Natural killer cell (primary cell): Measurements from ENCODE around the gene ATAD3B. TPM values are rescaled to one million over a fixed set of nuclear protein-coding genes. Genes with fewer than 3 reads are reported as not detected.

Source experiments
- ATAC-seq, 3 donors: fragments of 150-1000 bp in 2 of 3; fragments of 200-7000 bp in 1 of 3; cut with Tn5 transposase; 1 replicate in 1 of 3; 2 replicates in 2 of 3; pipeline ENCODE4 v1.10.0; 2021; ENCODE audit warnings: mild to moderate bottlenecking in 2 of 3, moderate library complexity in 2 of 3
- DNase-seq, 2 donors: peaks; one replicate each; pipeline versions ENCODE4 v3.0.0 to v3.0.0-alpha.2; 2013 to 2021; ENCODE audit warnings: mixed read lengths in 1 of 2
- H3K27ac ChIP-seq: one replicate; pipeline ENCODE4 v1.5.1; 2013; ENCODE audit warnings: mild to moderate bottlenecking, low read length
- H3K27me3 ChIP-seq: one replicate; pipeline ENCODE4 v1.6.1; 2013; ENCODE audit warnings: low read length; ENCODE audit not compliant: control insufficient read depth, insufficient read depth
- H3K36me3 ChIP-seq: one replicate; pipeline ENCODE4 v1.6.1; 2013; ENCODE audit warnings: low read length; ENCODE audit not compliant: control insufficient read depth, insufficient read depth
- H3K4me1 ChIP-seq: one replicate; pipeline ENCODE4 v1.6.1; 2013; ENCODE audit warnings: low read length; ENCODE audit not compliant: control insufficient read depth, insufficient read depth
- H3K4me3 ChIP-seq: one replicate; pipeline ENCODE4 v1.5.1; 2013; ENCODE audit warnings: low read length
- H3K9me3 ChIP-seq: one replicate; pipeline ENCODE4 v1.6.1; 2013; ENCODE audit warnings: low read length; ENCODE audit not compliant: control insufficient read depth, insufficient read depth
- H3K27ac Mint-ChIP-seq, 2 donors: one replicate each; pipeline ENCODE4 v1.8.0; 2022; ENCODE audit warnings: mild to moderate bottlenecking in 2 of 2, mixed read lengths in 2 of 2, moderate library complexity in 1 of 2
- H3K27me3 Mint-ChIP-seq, 2 donors: one replicate each; pipeline ENCODE4 v1.8.0; 2022; ENCODE audit warnings: low read depth in 2 of 2, mixed read lengths in 2 of 2
- H3K36me3 Mint-ChIP-seq: one replicate; pipeline ENCODE4 v1.8.0; 2022; ENCODE audit warnings: mixed read lengths
- H3K4me1 Mint-ChIP-seq, 2 donors: one replicate each; pipeline ENCODE4 v1.8.0; 2022; ENCODE audit warnings: mixed read lengths in 2 of 2
- H3K4me3 Mint-ChIP-seq: one replicate; pipeline ENCODE4 v1.8.0; 2022; ENCODE audit warnings: mild to moderate bottlenecking, moderate library complexity, mixed read lengths
- H3K9me3 Mint-ChIP-seq, 2 donors: one replicate each; pipeline ENCODE4 v1.8.0; 2022; ENCODE audit warnings: mixed read lengths in 2 of 2
- WGBS: methylation state at CpG from one replicate; pipeline ENCODE4 v1.1.7; 2013; ENCODE audit warnings: missing lambda C conversion rate; ENCODE audit not compliant: insufficient coverage; 5-methylcytosine and 5-hydroxymethylcytosine counted together
- intact Hi-C: fragments of 100-400 bp; cut with micrococcal nuclease; formaldehyde crosslinking; loops from one replicate; pipeline ENCODE4 v1.14.2; 2022
- total RNA-seq, 4 donors: library from RNA; stranded (reverse); fragments of 120-200 nt in 1 of 4; gene quantifications; one replicate each; pipeline versions ENCODE4 v1.2.3 to v1.2.4, GENCODE V29; 2013 to 2022
- TF ChIP-seq, protein P1 (sequence below): fragments of 200-600 bp; IDR thresholded peaks from one replicate; pipeline ENCODE4 v1.8.0; 2022; ENCODE audit warnings: antibody characterized with exemption

ATAD3B gene, protein sequence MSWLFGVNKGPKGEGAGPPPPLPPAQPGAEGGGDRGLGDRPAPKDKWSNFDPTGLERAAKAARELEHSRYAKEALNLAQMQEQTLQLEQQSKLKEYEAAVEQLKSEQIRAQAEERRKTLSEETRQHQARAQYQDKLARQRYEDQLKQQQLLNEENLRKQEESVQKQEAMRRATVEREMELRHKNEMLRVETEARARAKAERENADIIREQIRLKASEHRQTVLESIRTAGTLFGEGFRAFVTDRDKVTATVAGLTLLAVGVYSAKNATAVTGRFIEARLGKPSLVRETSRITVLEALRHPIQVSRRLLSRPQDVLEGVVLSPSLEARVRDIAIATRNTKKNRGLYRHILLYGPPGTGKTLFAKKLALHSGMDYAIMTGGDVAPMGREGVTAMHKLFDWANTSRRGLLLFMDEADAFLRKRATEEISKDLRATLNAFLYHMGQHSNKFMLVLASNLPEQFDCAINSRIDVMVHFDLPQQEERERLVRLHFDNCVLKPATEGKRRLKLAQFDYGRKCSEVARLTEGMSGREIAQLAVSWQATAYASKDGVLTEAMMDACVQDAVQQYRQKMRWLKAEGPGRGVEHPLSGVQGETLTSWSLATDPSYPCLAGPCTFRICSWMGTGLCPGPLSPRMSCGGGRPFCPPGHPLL
- total RNA-seq, result 10 to 100 TPM; 31.9 to 52.4 (median 42.9) TPM
- 27.1 TPM for total RNA-seq (2013)

DNA sequence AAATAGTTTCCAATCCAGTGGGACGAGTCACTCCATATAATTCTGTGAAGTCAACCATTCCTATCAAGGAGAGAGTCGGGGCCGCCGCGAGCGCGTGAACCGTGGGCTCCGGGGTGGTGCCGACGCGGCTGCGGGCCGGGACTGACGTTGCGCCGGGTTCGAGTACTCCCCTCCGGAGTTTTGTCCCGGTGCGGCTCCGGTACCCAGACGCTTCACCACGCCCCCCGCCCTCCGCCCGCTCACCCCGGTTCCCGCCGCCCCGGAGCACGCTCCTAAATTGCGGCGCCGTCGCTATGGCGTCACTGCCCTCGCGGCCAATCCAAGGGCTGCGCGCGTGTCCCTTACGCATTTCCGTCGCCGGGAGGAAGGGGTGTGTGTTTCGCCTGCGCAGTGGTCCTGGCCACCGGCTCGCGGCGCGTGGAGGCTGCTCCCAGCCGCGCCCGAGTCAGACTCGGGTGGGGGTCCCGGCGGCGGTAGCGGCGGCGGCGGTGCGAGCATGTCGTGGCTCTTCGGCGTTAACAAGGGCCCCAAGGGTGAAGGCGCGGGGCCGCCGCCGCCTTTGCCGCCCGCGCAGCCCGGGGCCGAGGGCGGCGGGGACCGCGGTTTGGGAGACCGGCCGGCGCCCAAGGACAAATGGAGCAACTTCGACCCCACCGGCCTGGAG lies at the start of gene ATAD3B:
Gene ATAD3B (plus strand): TSS at position 377 of the 664 bp plus-strand sequence. CDS start 120 bp downstream, at position 497.
- TF ChIP-seq, protein P1, sequence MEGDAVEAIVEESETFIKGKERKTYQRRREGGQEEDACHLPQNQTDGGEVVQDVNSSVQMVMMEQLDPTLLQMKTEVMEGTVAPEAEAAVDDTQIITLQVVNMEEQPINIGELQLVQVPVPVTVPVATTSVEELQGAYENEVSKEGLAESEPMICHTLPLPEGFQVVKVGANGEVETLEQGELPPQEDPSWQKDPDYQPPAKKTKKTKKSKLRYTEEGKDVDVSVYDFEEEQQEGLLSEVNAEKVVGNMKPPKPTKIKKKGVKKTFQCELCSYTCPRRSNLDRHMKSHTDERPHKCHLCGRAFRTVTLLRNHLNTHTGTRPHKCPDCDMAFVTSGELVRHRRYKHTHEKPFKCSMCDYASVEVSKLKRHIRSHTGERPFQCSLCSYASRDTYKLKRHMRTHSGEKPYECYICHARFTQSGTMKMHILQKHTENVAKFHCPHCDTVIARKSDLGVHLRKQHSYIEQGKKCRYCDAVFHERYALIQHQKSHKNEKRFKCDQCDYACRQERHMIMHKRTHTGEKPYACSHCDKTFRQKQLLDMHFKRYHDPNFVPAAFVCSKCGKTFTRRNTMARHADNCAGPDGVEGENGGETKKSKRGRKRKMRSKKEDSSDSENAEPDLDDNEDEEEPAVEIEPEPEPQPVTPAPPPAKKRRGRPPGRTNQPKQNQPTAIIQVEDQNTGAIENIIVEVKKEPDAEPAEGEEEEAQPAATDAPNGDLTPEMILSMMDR, result no peak
- intact Hi-C loops, result no loop called here
- H3K4me3 Mint-ChIP-seq, result peak within 1 kb of the TSS; percentile 89

DNA sequence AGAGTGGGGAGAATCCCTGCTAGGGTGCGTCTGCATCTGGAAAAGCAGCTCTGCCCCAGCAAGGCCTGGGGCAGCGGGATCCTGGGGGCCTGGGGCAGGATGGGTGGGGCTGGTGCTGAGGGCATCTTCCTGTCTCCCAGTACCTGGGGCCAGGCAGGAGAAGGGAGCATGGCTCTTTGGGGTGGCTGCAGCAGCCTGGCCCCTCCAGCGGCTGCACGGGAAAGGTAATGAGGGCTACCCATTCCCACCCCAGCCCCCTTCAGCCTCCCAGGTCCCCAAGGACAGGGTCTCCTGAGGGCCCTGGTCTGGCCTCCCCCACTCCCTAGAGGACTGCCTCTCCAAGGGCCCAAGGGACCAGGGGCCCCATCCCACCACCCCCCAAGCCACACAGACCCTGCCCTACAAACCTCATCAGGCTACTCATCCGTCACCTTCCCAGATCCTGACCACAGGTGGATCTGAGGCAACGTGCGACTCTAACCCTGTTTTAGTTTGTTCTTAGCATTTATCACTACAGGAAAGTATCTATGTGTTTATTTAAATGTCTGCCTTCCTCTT lies 49.6 kb upstream of the ATAD3B start:
- no peaks in the 10 kb centered on the region for H3K4me1 ChIP-seq
- Mint-ChIP-seq H3K4me1 (no peaks in the 10 kb centered on the region), H3K27ac (no peak overlapping the region), H3K27me3 (peaks cover 14 to 30% of the 10 kb centered on the region in 2 donors), H3K36me3 (no peaks in the 10 kb centered on the region), H3K9me3 (no peaks in the 10 kb centered on the region), H3K4me3 (no peak overlapping the region)
- H3K4me3 ChIP-seq, result no peak overlapping the region
- WGBS, result 83% methylated on average over 7 of the region's 7 CpGs
- intact Hi-C loops, result no loop called here
- no peaks in the 10 kb centered on the region for H3K36me3 ChIP-seq
- H3K9me3 ChIP-seq, result no peaks in the 10 kb centered on the region
- no peak for ATAC-seq
- no peaks in the 10 kb centered on the region for H3K27me3 ChIP-seq
- no peak for DNase-seq
- TF ChIP-seq, protein P1, result no peak
- no peak overlapping the region for H3K27ac ChIP-seq

More for the DNA sequence above, at the start of gene ATAD3B:
- Mint-ChIP-seq H3K27ac (peak within 1 kb of the TSS; percentile 80 to 86), H3K27me3 (no peaks in the 10 kb centered on the region), H3K9me3 (no peaks in the 10 kb centered on the region), H3K36me3 (no peaks in the 10 kb centered on the region), H3K4me1 (peaks cover 8 to 25% of the 10 kb centered on the region in 2 donors)
- DNase-seq, result peak; percentile 83 to 95
- peak; percentile 92 to 95 (median 92) for ATAC-seq
- Histone ChIP-seq H3K27ac (peak within 1 kb of the TSS; percentile 76), H3K4me3 (peak within 1 kb of the TSS; percentile 55), H3K4me1 (peaks cover 23% of the 10 kb centered on the region), H3K27me3 (no peaks in the 10 kb centered on the region), H3K9me3 (no peaks in the 10 kb centered on the region), H3K36me3 (no peaks in the 10 kb centered on the region)
- WGBS, result under 1% methylated on average over 87 of the region's 87 CpGs

DNA sequence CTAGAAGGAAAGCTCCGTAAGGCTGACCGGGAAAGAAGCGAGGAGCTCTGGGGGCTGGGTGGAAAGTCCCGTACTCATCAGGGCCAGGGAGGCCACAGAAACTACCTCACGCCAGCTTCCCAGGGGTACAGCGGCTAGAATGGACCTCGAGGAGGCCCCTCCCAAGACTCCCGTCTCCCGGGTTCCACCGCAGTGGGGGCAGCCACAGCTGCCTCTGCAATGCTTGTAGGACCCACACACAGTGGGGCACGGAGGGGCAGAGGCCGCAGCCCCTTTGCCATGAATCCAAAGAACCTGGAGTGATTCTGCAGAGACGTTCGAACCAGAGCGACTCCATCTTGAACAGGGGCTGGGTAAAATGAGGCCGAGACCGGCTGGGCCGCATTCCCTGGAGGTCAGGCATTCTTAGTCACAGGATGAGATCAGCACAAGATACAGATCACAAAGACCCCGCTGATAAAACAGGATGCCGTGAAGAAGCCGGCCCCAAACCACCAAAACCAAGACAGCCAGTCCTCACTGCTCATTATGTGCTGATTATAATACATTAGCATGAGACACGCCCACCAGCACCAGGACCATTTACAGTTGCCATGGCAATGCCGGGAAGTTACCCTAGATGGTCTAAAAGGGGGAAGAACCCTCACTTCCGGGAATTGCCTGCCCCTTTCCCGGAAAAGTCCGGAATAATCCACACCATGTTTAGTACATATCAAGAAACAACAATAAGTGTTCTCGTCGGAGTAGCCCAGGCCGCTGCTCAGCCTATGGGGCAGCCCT lies 48.9 kb upstream of the ATAD3B start:
- no peaks in the 10 kb centered on the region for H3K4me1 Mint-ChIP-seq
- H3K27me3 Mint-ChIP-seq, result peaks cover 11 to 27% of the 10 kb centered on the region in 2 donors
- no peaks in the 10 kb centered on the region for H3K9me3 Mint-ChIP-seq
- Histone ChIP-seq H3K27me3 (no peaks in the 10 kb centered on the region), H3K4me3 (no peak overlapping the region), H3K36me3 (no peaks in the 10 kb centered on the region), H3K9me3 (no peaks in the 10 kb centered on the region), H3K27ac (no peak overlapping the region), H3K4me1 (no peaks in the 10 kb centered on the region)
- WGBS, result 69% methylated on average over 29 of the region's 29 CpGs
- no peaks in the 10 kb centered on the region for H3K36me3 Mint-ChIP-seq
- H3K27ac Mint-ChIP-seq, result no peak overlapping the region
- ATAC-seq (no peak), DNase-seq (no peak)
- TF ChIP-seq, protein P1, result no peak
- intact Hi-C loops, result no loop called here
- H3K4me3 Mint-ChIP-seq, result no peak overlapping the region
